ENCODE measurements around the gene ITPKB.

DNA sequence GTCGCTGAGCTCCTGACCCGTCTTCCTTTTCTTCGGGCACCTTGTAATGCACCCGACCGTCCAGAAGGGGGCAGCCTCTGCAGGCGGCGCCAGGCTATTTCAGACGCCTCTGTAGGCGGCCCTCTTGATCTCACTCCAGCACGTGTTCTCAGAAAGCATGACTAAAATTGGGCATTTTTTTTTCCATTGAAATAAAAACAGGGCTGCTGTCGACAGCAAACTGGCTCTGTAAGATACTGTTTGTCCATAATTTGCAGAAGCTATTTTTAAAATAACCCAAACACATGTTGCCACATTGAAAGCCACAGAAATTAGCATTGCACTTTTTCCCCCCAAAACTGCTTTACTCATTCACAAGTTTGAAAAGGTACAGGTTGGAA, 112.5 kb downstream of the ITPKB start:
- TF ChIP-seq CTCF (conservative IDR thresholded peaks at IDR 0.05; ENCODE audit: low read depth in 2 of 2), result peak; percentile 88 to 96
- TF ChIP-seq, protein P1, sequence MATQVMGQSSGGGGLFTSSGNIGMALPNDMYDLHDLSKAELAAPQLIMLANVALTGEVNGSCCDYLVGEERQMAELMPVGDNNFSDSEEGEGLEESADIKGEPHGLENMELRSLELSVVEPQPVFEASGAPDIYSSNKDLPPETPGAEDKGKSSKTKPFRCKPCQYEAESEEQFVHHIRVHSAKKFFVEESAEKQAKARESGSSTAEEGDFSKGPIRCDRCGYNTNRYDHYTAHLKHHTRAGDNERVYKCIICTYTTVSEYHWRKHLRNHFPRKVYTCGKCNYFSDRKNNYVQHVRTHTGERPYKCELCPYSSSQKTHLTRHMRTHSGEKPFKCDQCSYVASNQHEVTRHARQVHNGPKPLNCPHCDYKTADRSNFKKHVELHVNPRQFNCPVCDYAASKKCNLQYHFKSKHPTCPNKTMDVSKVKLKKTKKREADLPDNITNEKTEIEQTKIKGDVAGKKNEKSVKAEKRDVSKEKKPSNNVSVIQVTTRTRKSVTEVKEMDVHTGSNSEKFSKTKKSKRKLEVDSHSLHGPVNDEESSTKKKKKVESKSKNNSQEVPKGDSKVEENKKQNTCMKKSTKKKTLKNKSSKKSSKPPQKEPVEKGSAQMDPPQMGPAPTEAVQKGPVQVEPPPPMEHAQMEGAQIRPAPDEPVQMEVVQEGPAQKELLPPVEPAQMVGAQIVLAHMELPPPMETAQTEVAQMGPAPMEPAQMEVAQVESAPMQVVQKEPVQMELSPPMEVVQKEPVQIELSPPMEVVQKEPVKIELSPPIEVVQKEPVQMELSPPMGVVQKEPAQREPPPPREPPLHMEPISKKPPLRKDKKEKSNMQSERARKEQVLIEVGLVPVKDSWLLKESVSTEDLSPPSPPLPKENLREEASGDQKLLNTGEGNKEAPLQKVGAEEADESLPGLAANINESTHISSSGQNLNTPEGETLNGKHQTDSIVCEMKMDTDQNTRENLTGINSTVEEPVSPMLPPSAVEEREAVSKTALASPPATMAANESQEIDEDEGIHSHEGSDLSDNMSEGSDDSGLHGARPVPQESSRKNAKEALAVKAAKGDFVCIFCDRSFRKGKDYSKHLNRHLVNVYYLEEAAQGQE (IDR thresholded peaks at IDR 0.05; ENCODE audit: unreplicated experiment), result no peak

Measured in GM23338 (cell line).